HL-60 (cell line): ENCODE results near the gene CZIB.
"Not testable (repeated sequence)": the region's sequence is repeated elsewhere in the genome, so short reads cannot be mapped to it uniquely, and the experiment has no call there.

ENCODE experiments used
- DNase-seq, 2 experiments: peaks; one replicate each; pipeline ENCODE4 v3.0.0-alpha.2; 2010 to 2020; ENCODE audit warnings: low read depth in 1 of 2, low spot score in 1 of 2
- H3K27ac ChIP-seq: fragments of 250-450 bp; sonication (Bioruptor Pico); replicated peaks from 2 replicates; pipeline ENCODE4 v1.5.1; 2020; ENCODE audit warnings: mild to moderate bottlenecking, moderate library complexity
- H3K27me3 ChIP-seq: fragments of 250-450 bp; sonication (Bioruptor Pico); 2 replicates; pipeline ENCODE4 v1.5.1; 2021; ENCODE audit warnings: mild to moderate bottlenecking, moderate library complexity; ENCODE audit not compliant: insufficient read depth, poor library complexity, severe bottlenecking
- H3K4me3 ChIP-seq: replicated peaks from 2 replicates; pipeline ENCODE4 v1.5.1; 2011; ENCODE audit warnings: mild to moderate bottlenecking, control low read depth, low read length; ENCODE audit not compliant: insufficient read depth
- GABPA ChIP-seq: IDR thresholded peaks from 2 replicates; pipeline ENCODE4 v1.6.1; 2012; ENCODE audit warnings: low read depth
- POLR2AphosphoS5 ChIP-seq: IDR thresholded peaks from 2 replicates; pipeline ENCODE4 v1.6.1; 2012; ENCODE audit warnings: low read depth
- SPI1 ChIP-seq: IDR thresholded peaks from 2 replicates; pipeline ENCODE4 v1.6.1; 2012; ENCODE audit warnings: low read depth, mild to moderate bottlenecking, borderline replicate concordance
- TF ChIP-seq, protein P1 (sequence below): IDR thresholded peaks from 2 replicates; pipeline ENCODE4 v1.6.1; 2012; ENCODE audit warnings: low read depth; ENCODE audit not compliant: insufficient replicate concordance
- TF ChIP-seq, protein P2 (sequence below): IDR thresholded peaks from one replicate; pipeline ENCODE4 v1.5.1; 2011; ENCODE audit warnings: low read length, control low read depth, inconsistent platforms; ENCODE audit not compliant: insufficient read depth

The CZIB gene

DNA sequence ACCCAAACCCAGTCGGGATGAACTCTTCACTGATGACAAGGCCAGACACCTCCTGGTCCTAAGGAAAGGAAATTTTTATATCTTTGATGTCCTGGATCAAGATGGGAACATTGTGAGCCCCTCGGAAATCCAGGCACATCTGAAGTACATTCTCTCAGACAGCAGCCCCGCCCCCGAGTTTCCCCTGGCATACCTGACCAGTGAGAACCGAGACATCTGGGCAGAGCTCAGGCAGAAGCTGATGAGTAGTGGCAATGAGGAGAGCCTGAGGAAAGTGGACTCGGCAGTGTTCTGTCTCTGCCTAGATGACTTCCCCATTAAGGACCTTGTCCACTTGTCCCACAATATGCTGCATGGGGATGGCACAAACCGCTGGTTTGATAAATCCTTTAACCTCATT, 10.1 kb downstream of the CZIB start:
- H3K27ac ChIP-seq: no peak overlapping the region
- H3K27me3 ChIP-seq: no peaks in the 10 kb centered on the region
- H3K4me3 ChIP-seq: no peak overlapping the region
- TF ChIP-seq, protein P1, sequence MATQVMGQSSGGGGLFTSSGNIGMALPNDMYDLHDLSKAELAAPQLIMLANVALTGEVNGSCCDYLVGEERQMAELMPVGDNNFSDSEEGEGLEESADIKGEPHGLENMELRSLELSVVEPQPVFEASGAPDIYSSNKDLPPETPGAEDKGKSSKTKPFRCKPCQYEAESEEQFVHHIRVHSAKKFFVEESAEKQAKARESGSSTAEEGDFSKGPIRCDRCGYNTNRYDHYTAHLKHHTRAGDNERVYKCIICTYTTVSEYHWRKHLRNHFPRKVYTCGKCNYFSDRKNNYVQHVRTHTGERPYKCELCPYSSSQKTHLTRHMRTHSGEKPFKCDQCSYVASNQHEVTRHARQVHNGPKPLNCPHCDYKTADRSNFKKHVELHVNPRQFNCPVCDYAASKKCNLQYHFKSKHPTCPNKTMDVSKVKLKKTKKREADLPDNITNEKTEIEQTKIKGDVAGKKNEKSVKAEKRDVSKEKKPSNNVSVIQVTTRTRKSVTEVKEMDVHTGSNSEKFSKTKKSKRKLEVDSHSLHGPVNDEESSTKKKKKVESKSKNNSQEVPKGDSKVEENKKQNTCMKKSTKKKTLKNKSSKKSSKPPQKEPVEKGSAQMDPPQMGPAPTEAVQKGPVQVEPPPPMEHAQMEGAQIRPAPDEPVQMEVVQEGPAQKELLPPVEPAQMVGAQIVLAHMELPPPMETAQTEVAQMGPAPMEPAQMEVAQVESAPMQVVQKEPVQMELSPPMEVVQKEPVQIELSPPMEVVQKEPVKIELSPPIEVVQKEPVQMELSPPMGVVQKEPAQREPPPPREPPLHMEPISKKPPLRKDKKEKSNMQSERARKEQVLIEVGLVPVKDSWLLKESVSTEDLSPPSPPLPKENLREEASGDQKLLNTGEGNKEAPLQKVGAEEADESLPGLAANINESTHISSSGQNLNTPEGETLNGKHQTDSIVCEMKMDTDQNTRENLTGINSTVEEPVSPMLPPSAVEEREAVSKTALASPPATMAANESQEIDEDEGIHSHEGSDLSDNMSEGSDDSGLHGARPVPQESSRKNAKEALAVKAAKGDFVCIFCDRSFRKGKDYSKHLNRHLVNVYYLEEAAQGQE: no peak
- TF ChIP-seq, protein P2, sequence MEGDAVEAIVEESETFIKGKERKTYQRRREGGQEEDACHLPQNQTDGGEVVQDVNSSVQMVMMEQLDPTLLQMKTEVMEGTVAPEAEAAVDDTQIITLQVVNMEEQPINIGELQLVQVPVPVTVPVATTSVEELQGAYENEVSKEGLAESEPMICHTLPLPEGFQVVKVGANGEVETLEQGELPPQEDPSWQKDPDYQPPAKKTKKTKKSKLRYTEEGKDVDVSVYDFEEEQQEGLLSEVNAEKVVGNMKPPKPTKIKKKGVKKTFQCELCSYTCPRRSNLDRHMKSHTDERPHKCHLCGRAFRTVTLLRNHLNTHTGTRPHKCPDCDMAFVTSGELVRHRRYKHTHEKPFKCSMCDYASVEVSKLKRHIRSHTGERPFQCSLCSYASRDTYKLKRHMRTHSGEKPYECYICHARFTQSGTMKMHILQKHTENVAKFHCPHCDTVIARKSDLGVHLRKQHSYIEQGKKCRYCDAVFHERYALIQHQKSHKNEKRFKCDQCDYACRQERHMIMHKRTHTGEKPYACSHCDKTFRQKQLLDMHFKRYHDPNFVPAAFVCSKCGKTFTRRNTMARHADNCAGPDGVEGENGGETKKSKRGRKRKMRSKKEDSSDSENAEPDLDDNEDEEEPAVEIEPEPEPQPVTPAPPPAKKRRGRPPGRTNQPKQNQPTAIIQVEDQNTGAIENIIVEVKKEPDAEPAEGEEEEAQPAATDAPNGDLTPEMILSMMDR: no peak
- TF ChIP-seq GABPA (no peak), POLR2AphosphoS5 (no peak), SPI1 (no peak)
- DNase-seq: no peak

DNA sequence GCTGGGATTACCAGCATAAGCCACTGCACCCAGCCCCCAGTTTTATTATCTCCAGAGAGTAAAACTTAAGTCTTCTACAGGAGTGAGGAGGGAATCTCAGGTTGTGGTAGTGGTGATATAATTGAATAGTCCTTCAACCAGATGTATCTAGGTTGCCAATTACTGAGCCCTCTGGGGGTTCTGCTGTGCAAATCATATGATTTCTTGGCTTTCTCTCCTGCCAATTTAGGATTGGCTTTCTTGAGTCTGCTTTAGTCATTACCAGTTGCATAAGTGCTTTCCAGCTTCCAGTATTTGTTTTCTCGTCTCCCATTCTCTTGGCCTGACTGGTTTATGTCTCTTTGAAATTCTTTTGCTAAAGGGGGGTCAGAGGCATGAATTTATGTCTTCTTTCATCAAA, 12.7 kb downstream of the CZIB start:
- TF ChIP-seq, protein P2: no peak
- no peak for TF ChIP-seq GABPA
- TF ChIP-seq, protein P1: no peak
- TF ChIP-seq SPI1: no peak
- no peak for TF ChIP-seq POLR2AphosphoS5
- H3K4me3 ChIP-seq: no peak overlapping the region
- DNase-seq: no peak
- no peak overlapping the region for H3K27ac ChIP-seq
- no peaks in the 10 kb centered on the region for H3K27me3 ChIP-seq

DNA sequence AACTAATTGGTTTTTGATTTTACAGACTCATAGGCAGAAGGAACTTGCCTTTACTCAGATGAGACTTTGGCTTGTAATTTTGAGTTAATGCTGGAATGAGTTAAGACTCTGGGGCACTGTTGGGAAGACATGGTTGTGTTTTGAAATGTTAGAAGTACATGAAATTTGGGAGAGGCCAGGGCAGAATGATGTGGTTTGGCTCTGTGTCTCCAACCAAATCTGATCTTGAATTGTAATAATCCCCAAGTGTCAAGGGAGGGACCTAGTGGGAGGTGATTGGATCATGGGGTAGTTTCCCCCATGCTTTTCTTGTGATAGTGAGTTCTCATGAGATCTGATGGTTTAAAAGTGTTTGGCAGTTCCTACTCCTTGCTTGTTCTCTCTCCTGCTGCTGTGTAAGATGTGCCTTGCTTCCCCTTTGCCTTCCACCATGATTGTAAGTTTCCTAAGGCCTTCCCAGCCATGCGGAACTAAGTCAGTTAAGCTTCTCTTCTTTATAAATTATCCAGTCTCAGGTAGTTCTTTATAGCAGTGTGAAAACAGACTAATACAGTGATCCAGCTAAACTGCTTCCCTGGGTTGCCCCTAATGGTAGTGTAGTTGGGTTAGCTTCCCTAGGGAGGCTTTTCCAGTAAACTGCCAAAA, 13.6 kb downstream of the CZIB start:
- Histone ChIP-seq H3K27ac (no peak overlapping the region), H3K27me3 (no peaks in the 10 kb centered on the region), H3K4me3 (no peak overlapping the region)
- TF ChIP-seq GABPA (no peak), SPI1 (no peak), POLR2AphosphoS5 (no peak)
- TF ChIP-seq, protein P1: no peak
- TF ChIP-seq, protein P2: no peak
- no peak for DNase-seq

DNA sequence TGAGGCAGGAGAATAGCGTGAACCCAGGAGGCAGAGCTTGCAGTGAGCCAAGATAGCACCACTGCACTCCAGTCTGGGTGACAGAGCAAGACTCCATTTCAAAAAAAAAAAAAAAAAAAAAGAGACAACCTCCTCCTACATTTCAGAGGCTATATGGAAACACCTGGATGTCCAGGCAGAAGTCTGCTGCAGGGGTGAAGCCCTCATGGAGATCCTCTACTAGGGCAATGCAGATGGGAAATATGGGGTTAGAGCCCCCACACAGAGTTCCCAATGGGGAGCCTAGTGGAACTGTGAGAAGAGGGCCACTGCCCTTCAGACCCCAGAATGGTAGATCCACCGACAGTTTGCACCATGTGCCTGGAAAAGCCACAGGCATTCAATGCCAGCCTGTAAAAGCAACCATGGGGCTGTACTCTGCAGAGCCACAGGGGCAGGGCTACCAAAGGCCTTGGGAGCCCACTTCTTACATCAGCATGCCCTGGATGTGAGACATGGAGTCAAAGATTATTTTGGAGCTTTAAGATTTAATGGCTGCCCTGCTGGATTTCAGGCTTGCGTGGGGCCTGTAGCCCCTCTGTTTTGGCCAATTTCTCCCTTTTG, 14.2 kb downstream of the CZIB start:
- H3K27me3 ChIP-seq, H3K27ac ChIP-seq, H3K4me3 ChIP-seq, DNase-seq: not testable (repeated sequence)

DNA sequence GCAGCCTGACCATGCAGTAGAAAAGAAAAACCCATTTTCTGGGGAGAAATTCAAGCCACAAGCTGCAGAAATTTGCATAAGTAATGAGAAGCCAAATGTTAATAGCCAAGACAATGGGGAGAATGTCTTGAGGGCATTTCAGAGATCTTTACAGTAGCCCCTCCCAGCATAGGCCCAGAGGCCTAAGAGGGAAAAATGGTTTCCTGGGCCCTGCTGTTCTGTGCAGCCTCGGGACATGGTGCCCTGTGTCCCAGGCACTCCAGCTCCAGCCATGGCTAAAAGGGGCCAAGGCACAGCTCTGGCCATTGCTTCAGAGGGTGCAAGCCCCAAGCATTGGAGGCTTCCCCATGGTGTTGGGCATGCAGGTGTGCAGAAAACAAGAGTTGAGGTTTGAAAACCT, 14.9 kb downstream of the CZIB start:
- not testable (repeated sequence) for DNase-seq, H3K4me3 ChIP-seq, H3K27ac ChIP-seq, H3K27me3 ChIP-seq
